Breast epithelium (tissue), 3 donors: ENCODE measurements around the gene GCKR.

Experiments used
- POLR2A ChIP-seq: fragments of 450-650 bp; IDR thresholded peaks from one replicate; pipeline ENCODE4 v1.6.1; 2016; ENCODE audit warnings: antibody characterized with exemption, mild to moderate bottlenecking, moderate library complexity
- TF ChIP-seq, protein P1 (sequence below), 3 donors: fragments of 450-650 bp; IDR thresholded peaks; one replicate each; pipeline ENCODE4 v1.5.1; 2016 to 2017; ENCODE audit warnings: antibody characterized with exemption in 3 of 3, mild to moderate bottlenecking in 3 of 3, moderate library complexity in 3 of 3

DNA sequence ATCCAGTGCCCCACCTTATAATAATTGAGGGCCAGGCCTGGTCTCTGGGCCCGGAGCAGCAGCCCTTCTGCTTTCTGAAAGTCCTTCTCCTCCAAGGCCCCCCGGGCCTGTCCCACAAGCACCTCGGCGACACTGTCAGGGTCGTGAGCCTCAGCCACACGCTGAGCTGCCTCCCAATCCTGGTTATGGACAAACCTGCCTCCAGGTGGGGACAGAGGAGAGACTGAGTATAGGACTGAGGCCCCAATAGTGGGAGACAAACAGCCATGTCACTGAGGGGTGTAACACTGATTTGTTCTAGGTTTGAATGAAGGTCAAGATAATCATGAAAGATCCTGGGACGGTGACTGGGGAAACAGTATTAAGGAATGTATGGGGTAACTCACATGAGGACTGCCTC, 42.7 kb upstream of the GCKR start:
- TF ChIP-seq, protein P1, sequence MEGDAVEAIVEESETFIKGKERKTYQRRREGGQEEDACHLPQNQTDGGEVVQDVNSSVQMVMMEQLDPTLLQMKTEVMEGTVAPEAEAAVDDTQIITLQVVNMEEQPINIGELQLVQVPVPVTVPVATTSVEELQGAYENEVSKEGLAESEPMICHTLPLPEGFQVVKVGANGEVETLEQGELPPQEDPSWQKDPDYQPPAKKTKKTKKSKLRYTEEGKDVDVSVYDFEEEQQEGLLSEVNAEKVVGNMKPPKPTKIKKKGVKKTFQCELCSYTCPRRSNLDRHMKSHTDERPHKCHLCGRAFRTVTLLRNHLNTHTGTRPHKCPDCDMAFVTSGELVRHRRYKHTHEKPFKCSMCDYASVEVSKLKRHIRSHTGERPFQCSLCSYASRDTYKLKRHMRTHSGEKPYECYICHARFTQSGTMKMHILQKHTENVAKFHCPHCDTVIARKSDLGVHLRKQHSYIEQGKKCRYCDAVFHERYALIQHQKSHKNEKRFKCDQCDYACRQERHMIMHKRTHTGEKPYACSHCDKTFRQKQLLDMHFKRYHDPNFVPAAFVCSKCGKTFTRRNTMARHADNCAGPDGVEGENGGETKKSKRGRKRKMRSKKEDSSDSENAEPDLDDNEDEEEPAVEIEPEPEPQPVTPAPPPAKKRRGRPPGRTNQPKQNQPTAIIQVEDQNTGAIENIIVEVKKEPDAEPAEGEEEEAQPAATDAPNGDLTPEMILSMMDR (IDR thresholded peaks at IDR 0.05): no peak
- no peak for TF ChIP-seq POLR2A
